Measurements from ENCODE around the gene HDAC4.

The HDAC4 gene

DNA sequence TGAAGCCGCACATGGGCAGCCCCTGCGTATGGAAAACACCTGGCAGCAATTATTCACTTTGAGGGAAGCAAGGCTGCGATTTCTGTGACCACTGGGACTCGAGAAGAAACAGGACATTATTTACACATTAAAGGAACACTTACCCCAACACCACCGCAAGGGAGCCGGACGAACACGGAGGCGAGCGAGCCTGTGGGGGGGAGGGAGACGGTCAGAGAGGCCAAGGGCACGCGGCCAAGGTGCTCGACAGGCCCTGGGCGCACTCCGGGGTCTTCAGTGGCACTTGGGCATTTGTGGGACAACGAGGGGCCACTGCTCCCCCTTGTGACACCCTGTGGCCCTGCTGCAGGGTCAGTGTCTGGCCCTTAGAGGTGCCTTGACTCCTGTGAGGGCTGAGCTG, 306.0 kb downstream of the HDAC4 start:
- DNase-seq = no peak

DNA sequence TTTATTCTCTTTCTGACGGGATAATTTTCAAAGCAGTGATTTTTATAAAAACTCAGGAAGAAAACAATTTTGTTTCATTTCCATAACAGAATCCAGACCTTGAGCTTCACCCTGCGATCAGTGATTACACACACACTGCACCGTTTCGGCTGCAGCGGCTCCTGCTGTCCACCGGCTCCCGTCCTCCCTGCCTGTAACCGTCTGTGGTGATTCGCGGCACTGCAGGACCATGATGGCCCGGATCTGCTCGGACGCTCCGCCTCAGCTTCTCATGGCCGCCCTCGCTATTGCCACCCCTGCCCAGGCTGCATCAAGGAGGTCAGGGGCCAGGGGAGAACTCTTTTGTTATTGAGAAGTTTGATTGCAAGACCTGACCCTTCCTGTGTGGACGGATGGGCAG, 306.9 kb downstream of the HDAC4 start:
- no peak for DNase-seq

DNA sequence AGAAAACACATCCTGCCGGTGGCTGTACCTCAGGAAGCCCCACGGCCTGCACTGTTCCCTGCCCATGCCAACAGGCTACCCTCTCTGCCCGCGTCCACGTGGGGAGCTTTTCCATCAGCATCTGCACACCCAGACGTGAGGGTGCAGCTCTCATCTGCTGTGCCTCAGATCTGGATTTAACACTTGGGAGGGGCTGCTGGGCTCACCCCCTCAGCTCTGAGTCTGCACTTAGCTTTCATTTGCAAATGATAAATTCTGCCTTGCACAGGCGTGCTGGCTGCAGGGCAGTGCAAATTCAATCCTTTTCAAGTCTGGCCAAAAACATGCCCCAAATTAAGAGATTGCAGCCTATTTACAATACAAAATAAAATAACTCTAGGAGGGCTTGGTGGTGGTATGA, 307.3 kb downstream of the HDAC4 start:
- DNase-seq = no peak

DNA sequence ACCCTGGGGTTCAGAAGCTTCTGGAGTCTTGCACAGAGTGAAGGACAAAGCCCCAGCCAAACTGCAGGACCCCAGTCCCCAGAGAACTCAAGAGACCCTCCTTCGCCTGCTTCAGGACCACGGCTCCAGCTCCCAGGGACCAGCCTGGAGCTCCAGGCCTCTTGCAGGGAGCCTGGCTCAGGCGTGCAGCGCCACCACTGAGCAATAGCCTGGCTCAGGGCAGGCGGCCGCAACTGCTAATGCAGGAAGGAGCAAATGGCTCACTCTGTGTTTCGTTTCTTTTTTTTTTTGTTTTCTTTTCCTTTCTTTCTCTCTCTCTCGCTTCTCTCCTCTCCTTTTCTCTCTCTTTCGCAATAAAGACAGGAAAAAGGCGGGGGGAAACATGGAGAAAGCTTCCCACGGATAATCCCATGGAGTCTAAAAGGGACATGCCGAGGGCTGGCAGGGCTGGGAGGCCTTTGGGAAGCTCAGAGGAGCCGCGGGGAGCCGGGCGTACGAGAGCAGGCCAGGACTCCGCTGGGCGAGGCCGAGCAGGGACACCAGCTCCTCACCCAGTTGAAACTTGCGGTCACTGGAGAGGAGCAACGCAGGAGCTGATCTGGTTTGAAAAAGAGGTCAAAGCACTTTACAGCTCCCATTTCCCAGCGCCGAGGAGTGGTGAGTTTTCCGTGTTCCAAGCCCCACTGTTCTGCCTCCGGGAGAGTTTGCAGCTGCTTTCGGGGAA, 308.1 kb downstream of the HDAC4 start:
- DNase-seq = no peak

DNA sequence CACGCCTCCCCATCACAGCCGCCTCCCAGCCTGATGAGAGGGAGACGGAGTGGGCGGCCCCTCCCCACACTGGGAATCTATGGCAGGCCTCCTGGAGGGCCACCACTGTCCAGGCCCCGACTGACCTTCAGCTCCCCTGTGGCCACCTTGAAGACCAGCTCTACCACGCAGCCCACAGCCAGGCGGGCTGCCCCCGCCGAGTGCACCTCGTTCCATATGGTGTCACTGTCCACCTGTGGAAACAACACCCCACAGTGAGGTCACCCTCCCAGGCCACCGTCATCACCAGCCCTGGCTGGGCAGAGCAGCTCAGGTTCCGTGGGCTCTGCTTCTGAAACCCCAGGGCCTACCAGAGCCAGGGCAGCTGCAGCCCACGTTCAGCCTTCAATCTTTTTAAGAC, 310.9 kb downstream of the HDAC4 start:
- no peak for DNase-seq

DNA sequence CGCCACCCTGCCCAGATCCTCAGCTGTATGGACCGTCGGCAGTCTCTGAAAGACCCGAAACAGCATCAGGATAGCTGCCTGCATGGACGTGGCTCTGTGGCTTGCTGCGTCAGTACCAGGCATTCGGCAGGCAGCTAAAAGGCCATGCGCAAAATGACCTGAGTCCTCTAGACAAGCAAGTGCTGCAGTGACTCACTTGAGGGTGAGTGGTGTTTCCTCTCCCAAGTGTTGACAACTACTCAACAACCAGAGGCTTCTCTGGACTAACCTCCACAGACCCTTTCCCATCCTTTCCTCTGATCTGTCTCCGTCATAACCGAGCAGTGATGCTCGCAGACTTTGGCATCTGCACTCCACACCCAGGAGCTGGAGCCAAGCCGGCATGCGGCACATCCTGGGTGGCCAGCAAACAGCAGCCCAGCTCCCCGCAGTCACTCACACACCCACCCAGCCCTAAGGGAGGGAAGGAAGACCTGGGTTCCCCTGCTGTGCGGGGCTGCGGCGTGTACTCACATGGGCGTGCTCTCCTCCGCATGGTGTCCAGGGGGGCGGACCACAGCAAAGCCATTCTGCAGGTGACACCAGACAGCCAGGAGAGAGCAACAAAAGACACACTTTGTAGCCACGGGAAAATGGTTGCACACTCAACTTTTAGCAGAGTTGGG, 313.6 kb downstream of the HDAC4 start:
- DNase-seq = no peak

DNA sequence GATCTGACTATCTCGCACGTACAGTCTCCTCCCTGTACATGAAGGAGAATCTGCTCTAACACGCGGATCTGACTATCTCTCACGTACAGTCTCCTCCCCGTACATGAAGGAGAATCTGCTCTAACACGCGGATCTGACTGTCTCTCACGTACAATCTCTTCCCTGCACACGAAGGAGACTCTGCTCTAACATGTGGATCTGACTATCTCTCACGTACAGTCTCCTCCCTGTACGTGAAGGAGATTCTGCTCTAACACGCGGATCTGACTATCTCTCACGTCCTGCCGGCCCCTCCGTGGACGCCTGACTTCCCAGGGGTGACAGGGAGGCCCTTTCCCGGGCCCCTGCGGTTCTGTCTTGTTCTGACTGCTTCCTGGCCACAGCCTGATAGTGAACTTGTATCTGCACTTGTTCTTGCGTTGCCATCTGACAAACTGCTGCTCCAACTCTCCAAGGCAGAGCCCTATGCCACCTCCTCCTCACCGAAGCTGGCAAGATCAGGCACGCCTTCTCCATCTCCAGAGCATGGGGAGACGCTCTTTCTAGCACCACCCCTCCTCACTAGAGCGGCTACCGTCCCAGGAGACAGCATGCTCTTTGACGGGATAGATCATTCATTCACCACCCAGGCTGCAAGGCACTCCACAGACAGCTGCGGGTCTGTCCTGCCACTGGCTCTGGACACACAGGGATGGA, 314.3 kb downstream of the HDAC4 start:
- DNase-seq = no peak

DNA sequence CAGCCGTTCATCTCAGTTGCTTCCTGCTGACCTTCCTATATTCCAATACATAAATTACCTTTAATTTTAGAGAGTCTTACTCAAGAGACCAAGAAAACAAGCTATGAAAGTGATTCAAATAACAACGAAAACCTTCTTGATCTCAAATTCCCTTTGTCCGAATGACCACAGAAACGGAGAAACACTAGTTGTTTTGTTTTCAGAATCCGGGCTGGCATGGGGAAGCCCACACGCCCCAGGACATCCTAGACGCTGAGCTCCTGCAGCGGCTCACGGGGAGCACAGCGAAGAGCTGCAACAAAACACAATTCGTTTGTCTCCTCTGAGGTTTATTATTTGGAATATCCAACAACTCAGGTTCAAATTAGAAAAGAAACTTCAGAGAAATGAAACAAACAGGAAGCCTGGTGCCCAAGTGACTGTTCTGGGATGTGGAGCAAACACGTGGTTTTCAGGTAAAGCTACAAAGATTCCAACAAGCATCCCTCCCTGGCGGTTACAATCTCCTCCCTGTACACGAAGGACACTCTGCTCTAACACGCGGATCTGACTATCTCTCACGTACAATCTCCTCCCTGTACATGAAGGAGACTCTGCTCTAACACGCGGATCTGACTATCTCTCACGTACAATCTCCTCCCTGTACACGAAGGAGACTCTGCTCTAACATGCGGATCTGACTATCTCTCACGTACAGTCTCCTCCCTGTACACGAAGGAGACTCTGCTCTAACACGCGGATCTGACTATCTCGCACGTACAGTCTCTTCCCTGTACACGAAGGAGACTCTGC, 315.4 kb downstream of the HDAC4 start:
- DNase-seq = no peak

DNA sequence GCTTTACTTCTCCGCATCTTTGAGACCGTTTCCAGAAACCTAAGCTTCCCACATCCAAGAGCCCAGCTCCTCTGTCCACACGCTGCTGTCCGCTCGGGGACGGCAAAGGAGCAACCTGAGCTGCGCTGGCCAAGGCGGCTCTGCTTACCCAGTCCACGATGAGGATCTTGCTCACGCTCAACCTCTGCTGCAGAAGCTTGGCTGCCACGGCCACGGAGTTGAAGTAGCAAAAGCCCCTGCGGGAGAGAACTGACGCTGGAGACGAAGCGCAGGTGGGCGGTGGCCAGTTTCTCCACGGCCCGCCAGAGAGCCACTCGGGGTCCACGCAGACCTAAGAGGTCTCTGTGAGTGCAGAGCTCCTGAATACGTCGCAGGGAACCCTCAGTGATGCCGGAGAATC, 316.8 kb downstream of the HDAC4 start:
- DNase-seq = no peak

DNA sequence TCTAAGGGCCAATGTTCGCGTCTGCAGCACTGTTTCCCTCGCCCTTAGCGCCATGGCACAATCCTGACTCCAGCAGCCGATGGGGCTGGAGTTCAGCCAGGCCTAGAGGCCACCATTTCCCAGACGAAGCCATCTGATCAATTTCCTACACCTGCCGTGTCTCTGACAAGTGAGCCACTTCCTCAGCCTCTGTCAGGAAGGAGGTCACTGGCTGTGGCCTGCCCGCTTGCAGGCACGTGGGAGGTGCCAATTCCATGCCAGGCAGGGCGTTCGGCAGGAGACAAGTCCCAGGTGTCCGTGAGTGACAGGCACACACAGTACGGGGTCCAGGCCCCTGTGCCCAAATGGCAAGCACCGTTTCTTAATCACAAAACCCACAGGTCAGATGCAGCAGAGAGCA, 318.4 kb downstream of the HDAC4 start:
- DNase-seq = no peak

DNA sequence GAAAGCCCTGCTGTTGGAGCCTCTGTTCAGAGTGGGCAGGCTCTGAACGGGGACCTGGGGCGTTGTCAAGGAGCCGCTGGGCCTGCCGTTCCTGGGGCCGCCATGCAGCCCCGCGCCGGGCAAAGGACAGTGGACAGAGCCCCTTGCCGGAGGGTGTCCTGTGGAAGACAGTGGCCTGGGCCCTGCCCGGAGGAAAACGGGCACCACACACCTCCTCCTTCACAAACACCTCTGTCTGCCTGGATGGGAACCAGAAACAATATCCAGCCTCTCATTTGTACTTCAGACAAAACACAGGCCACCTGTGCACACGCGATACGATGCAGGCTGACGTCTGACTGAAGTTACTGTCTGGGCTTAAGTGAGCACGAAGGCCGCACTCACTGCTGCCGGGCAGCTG, 319.2 kb downstream of the HDAC4 start:
- DNase-seq = no peak

DNA sequence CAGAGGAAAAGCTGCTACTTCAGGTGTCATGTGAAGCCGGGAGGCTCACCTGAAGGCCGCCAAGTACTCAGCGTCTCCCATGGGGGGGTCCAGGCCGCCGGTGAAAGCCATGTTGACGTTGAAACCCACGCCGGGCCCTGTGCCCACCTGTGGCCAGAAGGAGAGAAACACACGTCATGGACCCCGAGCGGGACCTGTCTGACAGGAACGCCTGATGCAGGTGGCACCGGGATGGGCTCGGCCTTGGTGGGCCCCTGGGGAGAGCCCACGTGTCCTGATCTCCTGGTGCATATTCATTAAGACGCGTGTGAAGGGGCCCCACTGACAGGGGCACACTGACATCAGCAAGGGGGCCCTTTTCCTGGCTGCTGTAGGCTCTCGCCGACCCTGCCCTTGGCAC, 319.8 kb downstream of the HDAC4 start:
- no peak for DNase-seq

DNA sequence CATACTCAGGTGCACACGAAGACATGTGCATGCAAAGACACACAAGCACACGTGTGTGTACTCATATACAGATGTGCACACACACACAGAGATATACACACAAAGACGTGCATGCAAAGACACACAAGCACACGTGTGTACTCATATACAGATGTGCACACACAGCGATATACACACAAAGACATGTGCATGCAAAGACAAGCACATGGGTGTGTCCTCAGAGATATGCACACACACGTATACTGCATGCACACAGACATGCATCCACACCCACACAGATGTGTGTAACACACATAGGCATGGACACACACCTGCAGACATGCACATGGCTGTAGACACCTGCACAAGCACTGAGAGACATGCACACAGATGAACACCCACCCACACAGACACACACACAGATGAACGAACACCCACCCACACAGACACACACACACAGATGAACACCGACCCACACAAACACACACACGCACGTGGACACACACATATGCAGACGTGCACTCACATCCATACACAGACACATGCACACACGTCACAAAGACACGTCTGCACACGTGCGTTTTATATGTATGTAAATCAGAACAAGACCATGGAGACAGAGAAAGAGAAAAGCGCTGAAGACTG, 321.0 kb downstream of the HDAC4 start:
- DNase-seq = no peak

DNA sequence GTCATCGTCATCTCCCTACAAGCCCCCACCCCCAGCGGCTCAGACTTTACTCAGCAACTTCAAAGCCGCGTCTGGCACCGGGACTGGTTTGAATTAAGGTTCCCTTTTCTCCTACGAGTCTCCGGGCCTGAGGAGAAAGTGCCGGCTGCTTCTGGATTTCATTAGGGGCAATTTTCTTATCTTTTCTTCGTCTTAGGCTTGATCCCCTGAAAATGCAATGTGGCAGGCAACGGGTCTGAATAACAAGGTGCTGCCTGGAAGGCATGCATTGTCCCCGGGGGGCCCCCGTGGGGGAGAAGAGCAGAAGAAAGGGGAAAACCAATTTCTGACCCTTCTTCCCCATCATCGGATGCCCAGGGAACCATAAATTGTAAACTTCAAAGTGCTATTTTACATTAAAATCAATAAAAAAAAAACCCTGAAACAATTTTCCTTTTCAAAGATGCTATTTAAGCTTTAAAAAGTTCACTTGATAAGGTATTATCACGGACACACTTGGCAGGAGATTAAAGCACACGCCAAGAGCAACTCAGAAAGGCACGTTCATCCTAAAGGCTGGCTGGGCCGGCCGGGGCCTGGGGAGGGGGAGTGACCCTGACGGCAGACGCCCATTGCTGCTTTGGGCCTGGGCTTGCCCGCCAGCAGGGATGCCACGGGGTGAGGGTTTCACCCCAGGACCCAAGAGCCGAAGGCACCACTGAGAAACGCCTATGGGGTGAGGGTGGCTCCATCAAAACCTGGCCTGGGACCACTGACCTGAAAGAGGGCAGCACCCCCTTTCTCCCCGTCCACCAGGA, 322.5 kb downstream of the HDAC4 start:
- DNase-seq = no peak

DNA sequence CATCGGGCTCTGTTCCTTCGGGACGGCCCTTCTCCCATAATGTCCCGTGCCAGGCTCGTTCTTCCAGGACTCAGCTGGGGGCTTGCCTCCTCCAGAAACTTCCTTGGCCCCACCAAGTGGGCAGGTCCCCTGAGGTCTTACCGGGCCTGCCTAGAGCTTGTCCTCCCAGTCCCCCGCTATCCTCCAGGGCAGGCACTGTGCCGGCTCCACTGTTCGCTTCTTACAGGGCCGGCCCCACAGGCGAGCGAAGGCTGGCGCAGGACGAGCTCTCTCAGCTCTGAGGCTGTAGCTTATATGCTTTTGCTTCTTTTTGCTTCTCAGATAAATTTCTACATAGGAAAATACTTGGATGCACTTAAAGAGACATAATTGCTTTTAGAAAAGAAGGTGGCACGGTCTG, 323.6 kb downstream of the HDAC4 start:
- DNase-seq = no peak

DNA sequence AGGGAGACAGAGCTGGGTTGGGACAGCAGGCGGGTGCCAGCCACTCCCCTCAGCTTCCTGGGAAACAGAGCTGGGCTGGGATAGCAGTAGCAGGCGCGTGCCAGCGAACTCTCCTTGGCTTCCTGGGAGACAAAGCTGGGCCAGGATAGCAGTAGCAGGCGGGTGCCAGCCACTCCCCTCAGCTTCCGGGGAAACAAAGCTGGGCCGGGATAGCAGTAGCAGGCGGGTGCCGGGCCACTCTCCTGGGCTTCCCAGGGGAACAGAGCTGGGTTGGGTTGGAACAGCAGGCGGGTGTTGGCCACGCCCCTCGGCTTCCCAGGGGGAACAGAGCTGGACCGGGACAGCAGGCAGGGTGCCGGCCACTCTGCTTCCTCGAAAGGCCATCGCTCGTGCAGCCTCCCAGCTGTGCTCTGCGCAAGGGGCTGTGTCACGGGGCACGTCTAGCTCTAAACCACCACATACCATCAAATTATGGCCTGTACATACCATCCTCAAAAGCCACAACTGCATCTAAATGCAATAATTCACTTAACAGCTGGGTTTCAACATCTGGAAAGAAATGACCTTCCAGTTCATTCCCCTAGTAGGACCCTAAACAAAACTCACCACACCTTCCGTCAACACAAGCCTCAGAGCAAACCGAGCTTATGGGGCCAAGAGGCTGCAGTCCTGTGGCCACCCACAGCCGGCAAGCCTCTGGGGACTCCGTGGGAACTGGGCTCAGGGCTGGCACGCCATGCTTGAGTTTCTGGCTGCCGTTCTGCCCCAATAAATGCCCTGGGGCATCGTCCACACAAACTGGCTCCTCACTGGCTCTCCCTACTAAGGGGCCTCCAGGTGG, 324.7 kb downstream of the HDAC4 start:
- DNase-seq = no peak

DNA sequence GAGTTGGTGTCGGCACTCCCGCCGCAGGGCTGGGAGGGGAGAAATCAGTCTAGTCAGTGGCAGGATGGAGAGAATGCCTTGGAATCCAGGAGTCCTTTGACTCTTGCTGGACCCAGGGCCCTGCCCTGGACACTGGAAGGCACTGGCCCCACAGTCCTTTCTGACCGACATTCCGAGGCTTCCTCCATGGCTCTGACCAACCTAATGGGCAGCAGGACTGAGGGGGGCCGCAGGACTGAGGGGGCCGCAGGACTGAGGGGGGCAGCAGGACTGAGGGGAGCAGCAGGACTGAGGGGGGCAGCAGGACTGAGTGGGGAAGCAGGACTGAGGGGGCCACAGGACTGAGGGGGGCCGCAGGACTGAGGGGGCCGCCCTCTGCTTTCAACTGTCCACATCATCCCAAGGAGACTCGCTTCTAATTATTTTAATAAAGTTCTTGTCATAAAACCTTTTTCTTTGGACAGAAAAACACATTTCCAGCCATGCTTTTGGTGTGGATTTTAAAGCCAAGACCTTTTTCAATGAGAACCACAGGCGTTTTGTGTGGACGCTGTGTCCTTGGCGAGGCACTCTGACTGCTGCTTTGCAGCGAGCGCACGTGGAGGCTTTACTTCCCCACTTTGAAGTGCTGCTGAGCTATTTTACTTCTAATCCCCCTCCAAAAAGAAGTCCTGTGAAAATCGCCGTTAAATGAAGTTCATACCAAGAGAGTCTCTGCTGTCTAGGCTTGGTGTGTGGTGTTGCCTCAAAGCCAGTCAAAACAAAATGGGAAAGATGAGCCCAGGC, 326.9 kb downstream of the HDAC4 start:
- DNase-seq = no peak

DNA sequence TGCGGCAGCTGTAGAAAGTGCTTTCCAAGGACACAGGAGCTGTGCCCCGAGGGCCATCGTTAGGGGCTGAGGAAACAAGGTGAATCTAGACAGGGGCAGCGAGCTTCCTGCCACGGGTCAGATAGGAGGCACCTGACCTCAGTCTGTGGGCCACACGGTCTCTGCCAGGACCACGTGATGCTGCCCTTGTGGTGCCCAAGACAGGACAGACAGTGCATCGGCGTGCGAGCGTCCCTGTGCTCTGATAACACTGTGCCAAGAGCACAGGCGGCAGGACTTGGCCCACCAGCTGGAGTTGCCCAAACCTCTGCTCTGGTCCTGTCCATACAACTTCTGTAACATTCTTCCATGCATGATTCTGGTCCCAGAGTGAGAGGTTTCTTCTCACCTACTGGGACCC, 327.6 kb downstream of the HDAC4 start:
- DNase-seq = no peak

DNA sequence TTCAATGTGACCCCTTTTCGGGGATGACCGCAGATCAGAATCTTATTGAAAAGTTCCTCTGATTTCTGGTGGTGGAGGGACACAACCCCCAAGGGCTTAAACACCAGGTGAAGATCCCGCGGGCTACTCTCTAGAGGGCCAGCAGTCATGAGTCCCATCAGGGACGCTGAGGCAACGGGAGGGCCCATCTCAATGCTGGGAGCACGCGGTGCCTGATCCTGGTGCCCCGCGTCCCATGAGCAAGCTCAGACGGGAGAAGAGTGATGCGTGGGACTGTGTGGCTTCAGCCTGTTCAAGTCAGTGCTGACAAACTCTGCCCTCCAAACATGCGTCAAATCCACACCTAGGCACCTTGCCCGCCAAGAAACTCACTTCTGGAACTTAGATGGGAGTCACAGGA, 328.0 kb downstream of the HDAC4 start:
- DNase-seq = no peak

DNA sequence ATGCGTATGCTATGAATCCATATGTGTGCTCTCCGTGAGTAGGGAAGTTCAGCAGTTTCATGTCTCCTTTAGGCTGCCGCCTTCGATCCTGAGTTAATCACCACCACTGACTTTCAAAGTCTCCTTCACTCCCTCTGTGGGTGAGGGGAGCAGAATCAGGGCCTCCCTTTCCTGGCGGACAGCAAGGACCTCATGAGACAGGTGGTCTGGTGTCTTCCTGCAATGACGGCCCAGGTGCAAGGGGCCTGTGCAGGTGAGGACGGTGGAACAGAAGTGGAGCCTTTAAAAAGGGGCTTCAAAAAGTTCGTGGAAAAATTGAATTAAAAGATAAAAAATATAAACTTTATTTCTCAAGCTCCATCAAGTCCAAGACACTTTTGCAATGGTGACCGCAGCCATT, 330.4 kb downstream of the HDAC4 start:
- no peak for DNase-seq

Measured in amniotic stem cell (primary cell).